ENCODE results near the gene KRAS.

Gene KRAS

DNA sequence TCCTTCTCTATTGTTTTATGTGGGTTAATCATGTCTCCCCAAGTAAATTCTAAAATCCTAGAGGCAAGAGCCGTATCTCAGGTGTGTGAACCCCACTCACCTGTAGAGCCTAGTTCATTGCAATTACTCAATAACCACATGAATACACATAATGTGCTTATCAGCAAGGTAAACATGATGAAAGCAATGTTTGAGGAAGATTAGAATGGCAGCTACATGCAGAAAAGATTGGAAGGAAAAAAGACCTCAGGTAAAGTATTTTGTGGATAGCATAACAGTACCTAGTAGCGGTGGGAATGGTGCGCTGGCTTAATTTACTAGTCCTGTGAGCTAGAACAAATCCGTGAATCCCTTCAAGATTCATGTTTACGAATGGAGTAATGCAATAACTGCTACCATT is 5.3 kb upstream of the KRAS start:
- no peak for DNase-seq (ENCODE audit: low read depth in 2 of 2)

DNA sequence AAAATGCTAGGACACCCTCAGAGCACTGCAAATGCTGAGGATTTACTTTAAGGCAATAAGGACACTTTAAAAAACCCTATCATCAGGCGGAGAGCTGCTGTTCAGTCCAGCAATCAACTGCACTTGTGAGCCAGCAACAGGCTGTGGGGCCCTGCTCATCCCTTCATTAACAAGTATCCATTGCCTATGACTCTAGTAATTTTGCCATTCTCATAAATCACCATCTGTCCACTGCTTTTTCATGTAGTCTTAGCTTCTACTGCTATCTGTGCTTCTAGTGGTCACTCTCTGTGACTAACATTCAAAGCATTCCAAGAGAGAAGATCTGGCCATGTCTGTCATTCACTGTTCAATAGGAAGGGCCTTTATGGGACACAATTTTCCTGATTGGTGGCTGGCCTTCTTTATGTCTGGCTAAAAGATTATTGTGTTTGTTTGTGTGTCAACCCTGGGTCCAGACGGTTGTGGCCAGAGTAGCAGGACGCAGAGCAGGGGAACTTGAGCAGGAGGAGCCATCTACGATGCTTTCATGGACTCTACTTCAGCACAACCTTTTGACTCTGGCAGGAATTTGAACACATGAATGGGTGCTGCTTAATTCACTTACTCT is 3.6 kb upstream of the KRAS start:
- DNase-seq (ENCODE audit: low read depth in 2 of 2), result no peak

DNA sequence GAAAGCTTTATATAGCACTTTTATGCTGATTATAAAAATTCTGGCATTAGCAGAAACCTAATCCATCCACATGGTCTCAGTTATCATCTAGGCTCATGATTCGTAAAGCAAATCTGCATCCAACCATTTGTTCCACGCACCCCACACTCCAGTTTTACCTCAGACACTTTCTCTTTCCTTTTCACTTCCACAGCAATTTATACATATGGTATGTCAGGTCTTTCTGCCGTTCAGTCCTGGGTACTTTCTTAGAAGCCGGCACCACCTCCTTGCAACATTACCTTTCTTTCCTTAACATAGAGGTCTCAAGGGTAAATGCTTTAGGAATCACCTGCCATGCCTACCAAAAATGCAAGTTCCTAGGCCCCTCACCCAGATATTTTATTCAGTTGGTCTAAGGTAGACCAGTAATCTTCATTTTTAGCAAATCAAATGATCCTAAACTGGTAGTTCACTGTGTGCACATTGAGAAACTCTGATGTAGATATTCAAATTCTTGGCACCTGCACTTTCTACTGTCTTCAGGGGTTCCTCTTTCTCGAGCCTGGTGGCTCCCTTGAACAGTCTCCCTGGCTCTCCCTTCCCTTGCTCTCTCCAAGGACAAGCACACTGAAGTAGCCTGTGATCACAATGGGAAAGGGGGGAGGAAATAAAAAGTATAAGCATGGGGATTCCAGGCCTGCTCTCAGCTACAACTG is 2.8 kb upstream of the KRAS start:
- DNase-seq (ENCODE audit: low read depth in 2 of 2), result no peak

DNA sequence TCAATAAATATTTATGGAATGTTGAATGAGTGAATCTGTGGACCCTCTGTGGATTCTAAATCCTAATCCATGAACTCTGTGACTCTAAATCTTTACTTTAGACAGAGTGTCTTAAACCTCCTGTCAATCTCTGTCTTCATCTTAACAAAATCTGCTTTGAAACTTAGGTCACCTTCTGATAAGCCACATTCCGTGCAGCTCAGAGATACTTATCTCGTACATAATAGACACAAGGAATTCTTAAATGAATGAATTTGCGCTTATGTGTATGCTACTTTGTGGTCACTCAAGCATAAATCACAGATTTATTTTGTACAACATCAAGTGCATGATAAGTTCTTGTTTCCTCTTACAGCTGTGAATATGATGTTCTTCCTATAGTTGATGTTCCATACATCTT is 2.2 kb upstream of the KRAS start:
- no peak for DNase-seq (ENCODE audit: low read depth in 2 of 2)

DNA sequence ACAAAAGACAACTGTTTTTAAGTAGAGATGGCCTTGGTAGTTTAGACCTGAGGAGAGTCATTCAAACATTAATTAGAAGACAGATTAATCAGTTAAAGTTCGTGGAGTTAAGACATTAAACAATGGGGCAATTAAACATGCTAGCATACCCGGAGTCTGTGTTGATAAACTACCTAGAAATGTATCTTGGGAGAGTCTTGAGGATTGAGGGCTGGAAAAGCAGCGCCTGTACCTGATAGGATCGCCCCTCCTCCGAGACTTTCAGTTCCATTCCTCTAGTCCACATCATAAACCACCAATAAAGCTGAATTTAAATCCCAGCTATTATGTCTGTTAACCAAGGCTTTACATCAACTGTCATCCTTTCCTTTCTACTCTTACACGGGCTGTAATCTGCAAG is 1.0 kb upstream of the KRAS start:
- DNase-seq (ENCODE audit: low read depth in 2 of 2), result no peak

DNA sequence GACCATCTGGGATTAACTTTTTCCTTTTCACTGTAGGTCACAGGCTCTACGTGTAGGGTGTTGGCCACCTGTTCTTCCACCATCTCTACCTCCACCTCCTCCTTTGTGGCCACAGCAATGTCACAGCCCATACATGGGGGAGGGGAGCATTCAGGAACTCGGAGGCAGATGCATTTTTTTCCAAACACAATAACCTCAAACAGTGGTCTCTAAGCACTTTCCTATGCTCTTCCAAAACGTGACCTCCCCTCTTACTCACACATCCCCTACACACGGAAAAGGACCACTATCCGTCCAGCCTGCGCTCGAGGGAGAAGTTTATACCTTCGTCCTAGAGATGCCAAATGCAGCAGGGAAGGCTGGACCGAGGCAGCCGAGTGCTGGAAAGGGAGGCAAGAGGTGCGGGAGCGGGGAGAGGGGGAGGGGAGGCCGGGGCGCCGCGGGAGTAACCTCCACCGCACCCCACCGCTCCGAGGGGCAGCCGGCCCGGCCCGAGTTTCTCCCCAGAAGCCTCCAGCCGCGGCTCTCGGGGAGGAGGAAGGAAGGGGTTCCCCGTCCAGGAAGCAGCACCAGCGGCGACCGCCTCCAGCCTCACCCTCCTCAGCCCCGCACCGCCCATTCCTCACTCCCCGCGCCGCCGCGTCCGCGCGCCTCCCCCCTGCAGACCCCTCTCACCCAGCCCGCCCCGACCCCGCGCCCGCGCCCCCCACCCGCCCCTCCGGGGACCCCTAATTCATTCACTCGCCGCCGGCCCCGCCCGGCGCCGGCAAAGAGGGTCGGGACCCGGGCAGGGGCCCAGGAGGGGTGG is 594 bp downstream of the KRAS start:
- peak; percentile 11 to 22 for DNase-seq (ENCODE audit: low read depth in 2 of 2)

DNA sequence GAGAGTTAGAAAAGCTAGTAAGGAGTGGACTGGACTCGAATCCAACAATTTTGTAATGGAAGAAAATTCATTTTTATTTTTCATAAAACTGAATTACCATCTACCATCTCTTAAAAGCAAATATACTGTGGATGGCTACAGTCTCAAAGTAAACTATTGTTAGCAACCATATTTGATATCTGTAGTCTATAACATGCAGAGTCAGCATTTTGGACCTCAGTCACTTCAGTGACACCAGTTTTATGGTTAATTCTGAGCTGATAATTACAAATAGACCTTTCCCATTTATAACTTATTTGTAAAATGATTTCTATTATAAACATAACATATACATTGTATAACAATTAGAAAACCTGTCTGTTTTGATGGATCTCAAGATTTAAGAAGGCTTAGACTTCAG is 2.0 kb downstream of the KRAS start:
- DNase-seq (ENCODE audit: low read depth in 2 of 2), result no peak

DNA sequence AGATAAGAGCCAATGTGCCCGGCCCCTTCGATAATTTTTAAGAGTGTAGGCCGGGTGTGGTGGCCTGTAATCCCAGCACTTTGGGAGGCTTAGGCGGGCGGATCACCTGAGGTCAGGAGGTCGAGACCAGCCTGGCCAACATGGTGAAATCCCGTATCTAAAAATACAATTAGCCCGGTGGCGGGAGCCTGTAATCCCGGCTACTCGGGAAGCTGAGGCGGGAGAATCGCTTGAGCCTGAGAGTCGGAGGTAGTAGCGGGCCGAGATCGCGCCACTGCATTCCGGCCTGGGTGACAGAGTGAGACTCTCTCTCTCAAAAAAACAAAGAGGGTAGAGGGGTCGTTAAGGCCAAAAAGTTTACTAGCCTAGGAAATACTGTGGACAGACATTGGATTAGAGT is 2.6 kb downstream of the KRAS start:
- no peak for DNase-seq (ENCODE audit: low read depth in 2 of 2)

DNA sequence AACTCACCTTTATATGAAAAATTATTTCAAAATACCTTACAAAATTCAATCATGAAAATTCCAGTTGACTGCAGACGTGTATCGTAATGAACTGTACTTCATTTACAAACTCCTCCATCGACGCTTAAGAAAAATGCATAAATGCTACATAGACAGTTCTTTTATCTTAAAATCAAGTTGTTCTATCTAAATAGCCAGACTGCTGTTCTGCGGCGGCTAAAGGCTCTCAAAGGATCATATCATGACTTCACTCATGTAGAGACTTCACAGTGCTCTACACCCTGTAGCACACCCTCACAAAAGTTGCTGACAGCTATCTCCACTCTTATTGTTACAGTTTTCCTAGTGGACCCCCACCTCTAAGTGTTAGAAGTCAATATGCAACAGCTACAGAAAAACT is 5.2 kb downstream of the KRAS start:
- DNase-seq (ENCODE audit: low read depth in 2 of 2), result no peak

DNA sequence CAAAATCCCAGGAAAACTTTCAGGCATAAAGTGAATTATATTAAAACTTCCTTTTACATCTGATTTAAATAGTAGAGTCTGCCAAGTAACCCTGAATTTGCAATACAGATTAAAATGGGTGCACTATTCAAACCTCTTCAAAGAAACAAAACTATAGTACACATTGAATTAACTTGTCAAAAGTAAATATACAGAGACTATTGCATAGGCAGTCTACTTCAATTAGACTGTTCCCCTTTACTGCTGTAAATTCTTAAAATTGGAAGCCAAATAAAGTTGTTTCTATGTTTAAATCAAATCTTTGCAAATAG is 7.1 kb downstream of the KRAS start:
- no peak for DNase-seq (ENCODE audit: low read depth in 2 of 2)

DNA sequence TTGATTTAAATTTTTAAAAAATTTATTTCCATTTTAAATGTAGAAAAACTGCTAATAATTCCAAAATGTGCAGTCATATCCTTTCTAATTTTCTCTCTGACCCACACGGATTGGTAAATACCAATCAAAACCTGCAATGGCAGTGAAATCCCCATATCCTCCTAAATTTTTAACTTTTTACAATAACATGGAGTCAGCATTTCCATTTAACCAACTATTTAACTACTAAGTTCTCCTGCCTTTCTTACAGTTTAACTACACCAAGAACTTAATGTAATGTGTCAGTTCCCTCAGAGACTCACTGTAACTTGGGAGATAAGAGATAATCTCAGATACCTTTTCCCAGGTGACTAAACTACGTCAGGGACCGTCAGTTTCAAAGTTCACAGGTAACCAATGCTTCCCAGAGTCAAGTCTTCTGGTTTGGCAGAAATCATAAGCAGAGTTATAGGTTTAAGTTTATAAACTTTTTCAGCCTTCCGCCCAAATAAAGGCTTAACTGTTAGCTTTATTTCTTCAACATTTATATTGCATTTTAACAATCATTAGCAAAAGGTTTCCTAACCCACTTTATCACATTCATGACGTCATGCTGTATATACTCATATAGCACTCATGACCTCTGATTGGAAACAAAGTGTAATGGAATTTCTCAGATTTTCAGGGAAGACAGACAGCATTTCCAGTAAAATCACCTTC is 7.6 kb downstream of the KRAS start:
- no peak for DNase-seq (ENCODE audit: low read depth in 2 of 2)

DNA sequence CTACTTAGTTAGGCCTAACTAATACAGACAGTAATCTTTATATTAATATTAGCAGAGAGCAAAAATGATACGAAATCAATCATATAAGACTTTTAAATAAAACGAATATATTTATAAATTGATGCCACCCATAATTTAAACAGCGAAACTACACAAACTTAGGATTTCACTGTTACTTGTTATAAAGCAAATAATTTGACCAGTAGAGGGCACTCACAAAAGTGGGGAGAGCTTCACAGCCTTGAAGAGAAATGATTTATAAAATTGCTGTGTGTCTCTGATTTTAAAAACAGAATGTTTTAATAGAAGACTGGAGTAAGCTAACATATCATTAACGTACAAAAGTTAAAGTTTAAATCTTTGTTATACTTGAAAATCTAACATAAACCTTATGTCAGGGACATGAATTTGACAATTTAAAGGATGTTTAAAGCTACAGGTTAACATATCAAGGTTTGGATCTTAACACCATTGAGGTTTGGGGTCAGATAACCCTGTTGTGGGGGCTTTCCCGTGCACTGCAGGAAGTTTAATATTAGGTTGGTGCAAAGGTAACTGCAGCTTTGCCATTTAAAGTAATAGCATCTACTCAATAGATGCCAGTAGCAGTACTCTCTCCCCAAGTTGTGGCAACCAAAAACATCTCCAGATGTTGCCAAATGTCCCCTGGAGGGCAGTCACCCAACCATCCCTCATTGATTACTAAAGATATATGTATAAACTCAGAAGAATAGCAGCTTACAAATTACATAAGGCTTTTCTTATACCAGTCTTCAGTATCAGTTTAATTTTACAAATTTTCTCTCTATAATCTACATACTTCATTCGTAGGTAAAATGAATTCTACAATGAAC is 9.3 kb downstream of the KRAS start:
- DNase-seq (ENCODE audit: low read depth in 2 of 2), result no peak

DNA sequence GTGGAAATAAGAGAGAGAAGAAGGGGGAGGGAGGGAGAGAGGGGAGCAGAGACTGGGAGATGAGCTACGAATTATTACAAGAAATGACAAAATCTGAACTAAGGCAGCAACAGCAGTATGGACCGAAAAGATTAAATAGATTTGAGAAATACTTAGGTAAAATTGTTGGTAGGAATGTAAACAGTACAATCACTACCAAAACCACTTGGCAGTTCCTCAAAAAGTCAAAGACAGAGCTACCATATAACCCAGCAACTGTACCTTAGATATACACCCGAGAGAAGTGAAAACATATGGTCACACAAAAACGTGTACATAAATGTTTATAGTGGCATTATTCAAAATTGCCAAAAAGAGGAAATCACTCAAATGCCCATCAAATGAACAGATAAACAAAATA is 14.1 kb downstream of the KRAS start:
- DNase-seq (ENCODE audit: low read depth in 2 of 2), result no peak

DNA sequence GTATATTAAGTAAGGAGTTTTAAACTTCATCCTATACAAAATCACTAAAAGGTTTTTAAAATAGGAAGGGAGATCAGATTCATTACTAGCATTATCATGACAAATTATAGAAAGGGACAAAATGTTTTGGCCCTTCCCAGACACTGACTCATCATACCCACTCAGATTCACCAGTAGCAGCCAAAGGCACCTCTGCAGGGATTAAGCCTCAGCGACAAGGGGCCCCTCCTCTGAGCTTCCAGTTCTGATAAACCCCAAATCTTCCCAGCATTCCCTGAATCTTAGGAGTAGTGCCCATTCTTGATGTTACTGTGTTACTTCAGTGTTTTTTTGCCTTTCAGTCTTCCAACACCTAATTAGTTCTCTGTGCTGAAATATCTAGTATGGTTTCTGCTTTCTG is 14.5 kb downstream of the KRAS start:
- no peak for DNase-seq (ENCODE audit: low read depth in 2 of 2)

DNA sequence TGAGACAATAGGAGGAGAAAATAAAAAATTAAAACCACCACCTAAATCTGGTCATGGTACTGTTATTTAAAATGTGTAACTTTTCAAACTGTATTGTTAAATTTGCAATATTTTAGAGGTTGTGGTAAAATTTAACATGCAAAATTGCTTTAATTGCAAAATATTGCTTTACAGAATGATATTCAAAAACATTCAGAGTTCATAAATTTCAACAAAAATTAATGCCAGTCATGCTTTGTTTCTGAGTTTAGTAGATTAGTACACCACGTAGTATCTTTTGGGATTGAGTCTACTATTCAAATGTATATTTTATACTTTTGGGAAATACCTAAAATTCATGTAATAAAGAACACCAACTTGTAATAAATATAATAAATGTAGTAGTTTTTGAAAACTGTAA is 37.4 kb downstream of the KRAS start:
- DNase-seq (ENCODE audit: low read depth in 2 of 2), result no peak

DNA sequence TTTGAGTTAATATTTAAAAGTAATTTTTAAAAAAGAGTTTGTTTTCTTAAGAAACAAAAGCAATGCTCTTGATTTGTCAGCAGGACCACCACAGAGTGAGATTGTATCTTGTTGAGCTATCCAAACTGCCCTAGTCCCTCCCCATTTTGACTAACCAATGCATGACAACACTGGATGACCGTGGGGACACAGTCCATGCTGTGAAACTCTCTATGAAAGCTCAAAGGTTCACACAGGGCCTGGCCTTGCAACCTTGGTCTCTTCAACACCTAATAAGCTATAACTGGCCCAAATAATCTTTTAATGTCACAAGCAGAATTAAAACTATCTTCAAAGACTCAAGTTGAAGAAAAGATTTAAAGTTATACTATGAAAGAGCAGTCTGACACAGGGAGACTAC is 42.2 kb downstream of the KRAS start:
- no peak for DNase-seq (ENCODE audit: low read depth in 2 of 2)

DNA sequence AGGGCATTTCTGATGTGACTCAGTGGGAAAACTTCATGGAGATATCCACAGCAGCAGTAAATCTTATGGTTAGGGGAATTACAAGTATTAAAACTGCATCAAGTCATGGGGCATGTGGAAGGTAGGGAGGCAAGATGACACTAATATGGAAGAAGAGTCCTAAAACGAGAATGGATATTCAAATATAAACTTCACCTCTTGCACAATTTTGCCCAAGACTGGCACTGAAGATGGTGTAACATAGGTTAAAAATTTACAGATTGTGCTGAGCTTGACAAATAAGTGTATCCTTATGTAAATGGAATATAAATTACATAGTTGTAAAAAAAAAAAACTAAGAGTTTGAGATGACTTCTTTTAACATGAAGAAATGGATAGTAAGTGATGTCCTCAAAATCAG is 42.9 kb downstream of the KRAS start:
- no peak for DNase-seq (ENCODE audit: low read depth in 2 of 2)

DNA sequence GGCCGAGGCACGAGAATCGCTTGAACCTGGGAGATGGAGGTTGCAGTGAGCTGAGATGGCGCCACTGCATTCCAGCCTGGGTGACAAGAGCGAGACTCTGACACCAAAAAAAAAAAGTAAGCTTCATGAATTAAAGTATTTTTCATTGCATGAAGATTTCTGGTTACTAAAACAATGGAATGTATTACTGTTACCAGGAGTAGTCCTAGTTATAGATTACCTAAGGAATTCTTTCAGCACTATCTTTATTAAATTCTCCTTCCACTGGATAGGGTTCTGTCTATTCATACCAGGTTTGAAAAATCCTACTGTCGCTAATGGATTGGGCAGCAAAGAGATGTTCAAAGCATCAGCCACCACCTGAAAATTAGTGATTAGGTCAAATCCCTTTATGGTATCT is 43.3 kb downstream of the KRAS start:
- no peak for DNase-seq (ENCODE audit: low read depth in 2 of 2)

DNA sequence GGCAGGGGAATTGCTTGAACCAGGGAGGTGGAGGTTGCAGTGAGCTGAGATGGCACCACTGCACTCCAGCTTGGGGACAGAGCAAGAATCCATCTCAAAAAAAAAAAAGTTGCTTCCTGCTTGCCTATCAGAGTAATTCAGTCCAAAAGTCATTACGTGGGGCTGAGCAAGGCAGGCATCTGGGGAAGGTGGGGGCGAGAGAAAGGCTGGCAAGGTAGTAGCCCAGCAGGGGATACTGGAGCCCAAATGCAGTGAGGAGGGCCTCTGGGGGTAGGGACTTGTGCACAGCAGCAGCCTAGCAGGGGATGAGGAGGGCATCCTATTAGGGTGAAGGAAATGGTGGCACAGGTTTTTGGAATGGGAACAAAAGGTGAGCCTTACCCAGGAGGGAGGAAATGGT is 48.6 kb downstream of the KRAS start:
- DNase-seq (ENCODE audit: low read depth in 2 of 2), result no peak

DNA sequence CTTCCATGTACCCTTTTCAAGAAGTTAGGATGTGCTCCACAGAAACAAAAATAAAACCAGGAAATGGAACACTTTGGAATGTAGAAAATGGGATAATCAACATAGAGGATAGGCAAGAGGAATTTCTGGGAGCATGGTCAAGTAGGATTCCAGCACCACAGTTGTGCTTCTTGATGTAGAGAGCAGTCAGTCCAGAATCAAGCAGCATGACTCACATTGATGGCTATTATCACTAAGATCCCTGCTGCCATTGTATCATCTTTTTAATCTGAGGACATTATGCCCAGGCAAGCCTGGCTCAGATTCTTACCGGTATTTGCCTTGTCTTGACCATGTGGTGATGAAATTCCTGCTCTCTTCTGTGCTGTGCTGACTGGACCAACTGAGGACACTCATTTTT is 50.0 kb downstream of the KRAS start:
- no peak for DNase-seq (ENCODE audit: low read depth in 2 of 2)

DNA sequence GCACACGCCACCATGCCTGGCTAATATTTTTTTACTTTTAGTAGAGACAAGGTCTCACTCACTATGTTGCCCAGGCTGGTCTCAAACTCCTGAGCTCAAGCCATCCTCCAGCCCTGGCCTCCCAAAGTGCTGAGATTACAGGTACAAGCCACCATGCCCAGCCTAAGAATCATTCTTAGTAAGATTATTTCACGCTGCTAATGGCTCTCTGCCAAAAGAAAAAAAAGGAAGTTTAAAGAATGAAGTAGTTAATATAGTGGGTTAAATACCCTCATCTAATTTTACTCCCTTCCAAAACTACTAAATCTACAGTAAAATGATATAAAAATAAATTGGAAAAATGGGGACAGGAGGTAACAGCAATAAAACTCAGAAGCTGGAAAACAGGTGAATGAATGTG is 53.1 kb downstream of the KRAS start:
- DNase-seq (ENCODE audit: low read depth in 2 of 2), result no peak

Data from stimulated activated CD4-positive, alpha-beta T cell treated with anti-CD3 and anti-CD28 coated beads, Interleukin-15, amount 100 ng/mL, for 48 hours (primary cell).